Uterus (tissue), 4 donors: ENCODE data around the gene RELT. TPM values are rescaled to one million over a fixed set of nuclear protein-coding genes. Genes with fewer than 3 reads are reported as not detected.
A peak's percentile ranks its signal among the peaks of the same experiment; 100 is the strongest.

Experiments
- DNase-seq, 2 donors: peaks; one replicate each; pipeline ENCODE4 v3.0.0-alpha.2; 2019 to 2020
- H3K27ac ChIP-seq, 2 donors: fragments of 200-600 bp; sonication (generic); 1 replicate in 1 of 2; 2 replicates in 1 of 2; pipeline ENCODE4 v1.5.1; 2016 to 2018
- H3K27me3 ChIP-seq, 2 donors: fragments of 200-600 bp; sonication (generic); one replicate each; pipeline ENCODE4 v1.5.1; 2018 to 2019; ENCODE audit warnings: control low read depth in 1 of 2
- H3K36me3 ChIP-seq, 2 donors: fragments of 200-600 bp; sonication (generic); one replicate each; pipeline ENCODE4 v1.5.1; 2019; ENCODE audit warnings: control low read depth in 1 of 2
- H3K4me1 ChIP-seq, 2 donors: fragments of 200-600 bp; sonication (generic); one replicate each; pipeline ENCODE4 v1.5.1; 2018 to 2019; ENCODE audit warnings: control low read depth in 1 of 2
- H3K4me3 ChIP-seq, 2 donors: fragments of 200-600 bp; sonication (generic); 1 replicate in 1 of 2; 2 replicates in 1 of 2; pipeline ENCODE4 v1.5.1; 2018 to 2019; ENCODE audit warnings: mild to moderate bottlenecking in 1 of 2
- H3K9me3 ChIP-seq, 2 donors: fragments of 200-600 bp; sonication (generic); one replicate each; pipeline ENCODE4 v1.5.1; 2019; ENCODE audit warnings: control low read depth in 1 of 2
- POLR2A ChIP-seq, 2 donors: fragments of 450-650 bp; IDR thresholded peaks; one replicate each; pipeline ENCODE4 v1.6.1; 2016; ENCODE audit warnings: antibody characterized with exemption in 2 of 2, mild to moderate bottlenecking in 1 of 2, moderate library complexity in 1 of 2
- intact Hi-C: fragments of 100-400 bp; cut with DNase I; formaldehyde crosslinking; loops from one replicate; pipeline ENCODE4 v1.15.1; 2023; ENCODE audit warnings: low total_unique reads
- total RNA-seq, 4 donors: library from RNA; depleted of rRNA in 3 of 4; stranded (reverse); fragments of >200 nt in 3 of 4; gene quantifications; one replicate each; pipeline versions ENCODE4 v1.1.0 to v1.2.4, GENCODE V29; 2014 to 2023
- TF ChIP-seq, protein P1 (sequence below), 4 experiments: fragments of 200-600 bp in 2 of 4; fragments of 450-650 bp in 2 of 4; sonication (generic) in 2 of 4; IDR thresholded peaks; one replicate each; pipeline ENCODE4 v1.5.1; 2016 to 2019; ENCODE audit warnings: antibody characterized with exemption in 4 of 4, mild to moderate bottlenecking in 2 of 4, moderate library complexity in 1 of 4
- donor health status: DM: yes; HTN: yes; CAD: no.

RELT gene
- total RNA-seq, 4 donors from 2014 or later = 0.29 to 5.8 (median 3.3) TPM; not detected in 1

DNA sequence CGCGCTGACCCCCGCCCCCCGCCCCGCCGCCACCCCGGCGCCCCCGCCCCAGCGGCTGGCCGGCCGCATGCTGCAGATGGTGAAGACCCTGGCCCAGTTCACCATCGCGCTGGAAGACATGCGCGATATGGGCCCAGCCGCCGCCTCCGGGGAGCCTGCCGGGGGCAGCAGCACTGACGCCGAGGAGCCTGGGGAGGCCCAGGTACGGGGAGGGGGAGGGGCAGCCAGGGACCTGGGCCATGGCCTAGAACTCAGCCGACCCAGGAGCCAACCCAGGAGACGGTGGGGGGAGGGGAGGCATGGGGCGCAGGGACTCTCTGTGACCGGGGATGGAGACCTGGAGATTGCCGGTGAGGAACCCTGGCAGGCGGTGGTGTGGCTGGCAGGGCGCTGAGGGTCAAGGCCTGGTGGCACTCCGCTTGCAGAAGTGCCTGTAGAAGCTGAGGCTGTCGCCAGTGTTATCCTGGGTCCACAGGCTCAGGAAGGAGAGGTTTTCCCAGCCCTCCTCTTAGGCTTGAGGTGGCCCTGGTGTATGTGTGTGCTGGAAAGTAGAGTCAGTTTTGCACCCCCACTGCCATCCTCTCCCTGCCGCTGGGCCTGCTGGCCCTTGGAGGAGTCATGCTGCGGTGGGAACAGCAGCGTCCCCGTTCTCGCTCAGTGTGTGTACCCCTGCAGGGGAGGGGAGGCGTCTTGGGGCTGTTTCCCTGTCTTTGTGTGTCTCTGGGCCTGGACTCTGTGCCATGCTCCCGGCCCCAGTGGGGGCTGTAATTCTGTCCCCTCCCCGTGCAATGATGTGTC lies 32.9 kb upstream of the RELT start:
- no peaks in the 10 kb centered on the region for H3K36me3 ChIP-seq
- intact Hi-C loops = no loop called here
- peak overlapping the region; percentile 7 to 57 for H3K27ac ChIP-seq
- DNase-seq = no peak
- H3K4me3 ChIP-seq = peak overlapping the region in 1 of 2 donors; percentile 34
- no peak for TF ChIP-seq POLR2A (IDR thresholded peaks at IDR 0.05)
- TF ChIP-seq, protein P1, sequence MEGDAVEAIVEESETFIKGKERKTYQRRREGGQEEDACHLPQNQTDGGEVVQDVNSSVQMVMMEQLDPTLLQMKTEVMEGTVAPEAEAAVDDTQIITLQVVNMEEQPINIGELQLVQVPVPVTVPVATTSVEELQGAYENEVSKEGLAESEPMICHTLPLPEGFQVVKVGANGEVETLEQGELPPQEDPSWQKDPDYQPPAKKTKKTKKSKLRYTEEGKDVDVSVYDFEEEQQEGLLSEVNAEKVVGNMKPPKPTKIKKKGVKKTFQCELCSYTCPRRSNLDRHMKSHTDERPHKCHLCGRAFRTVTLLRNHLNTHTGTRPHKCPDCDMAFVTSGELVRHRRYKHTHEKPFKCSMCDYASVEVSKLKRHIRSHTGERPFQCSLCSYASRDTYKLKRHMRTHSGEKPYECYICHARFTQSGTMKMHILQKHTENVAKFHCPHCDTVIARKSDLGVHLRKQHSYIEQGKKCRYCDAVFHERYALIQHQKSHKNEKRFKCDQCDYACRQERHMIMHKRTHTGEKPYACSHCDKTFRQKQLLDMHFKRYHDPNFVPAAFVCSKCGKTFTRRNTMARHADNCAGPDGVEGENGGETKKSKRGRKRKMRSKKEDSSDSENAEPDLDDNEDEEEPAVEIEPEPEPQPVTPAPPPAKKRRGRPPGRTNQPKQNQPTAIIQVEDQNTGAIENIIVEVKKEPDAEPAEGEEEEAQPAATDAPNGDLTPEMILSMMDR (IDR thresholded peaks at IDR 0.05) = no peak
- H3K27me3 ChIP-seq = no peaks in the 10 kb centered on the region
- no peaks in the 10 kb centered on the region for H3K9me3 ChIP-seq
- peaks cover 6 to 19% of the 10 kb centered on the region in 2 donors for H3K4me1 ChIP-seq

DNA sequence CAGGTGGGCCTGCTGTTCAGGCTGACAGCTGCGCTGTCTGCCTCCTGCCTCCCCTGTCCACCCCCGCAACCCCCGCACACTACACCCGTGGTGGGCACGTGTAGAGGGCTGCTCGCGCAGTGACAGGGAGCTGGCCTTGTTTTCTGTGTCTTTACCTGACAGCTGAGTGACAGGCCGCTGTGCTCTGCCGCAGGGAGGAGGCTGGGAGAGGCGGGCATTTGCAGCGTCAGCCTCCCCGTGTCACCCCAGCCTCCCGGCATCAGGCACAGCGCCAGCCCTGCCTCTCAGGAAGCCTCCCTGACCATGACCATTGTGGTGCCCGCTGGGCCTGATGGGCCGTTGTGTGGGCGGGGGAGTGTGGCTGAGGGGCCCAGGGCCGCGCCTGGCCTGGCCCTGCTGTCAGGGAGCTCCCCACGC lies 32.0 kb upstream of the RELT start:
- Histone ChIP-seq H3K27ac (peak overlapping the region; percentile 21 to 57), H3K4me1 (peaks cover 6 to 19% of the 10 kb centered on the region in 2 donors), H3K9me3 (no peaks in the 10 kb centered on the region), H3K4me3 (peak overlapping the region in 1 of 2 donors; percentile 2), H3K36me3 (no peaks in the 10 kb centered on the region), H3K27me3 (no peaks in the 10 kb centered on the region)
- DNase-seq = peak in 1 of 2 donors; percentile 41
- TF ChIP-seq, protein P1 (IDR thresholded peaks at IDR 0.05) = no peak
- no peak for TF ChIP-seq POLR2A (IDR thresholded peaks at IDR 0.05)
- intact Hi-C loops = no loop called here

DNA sequence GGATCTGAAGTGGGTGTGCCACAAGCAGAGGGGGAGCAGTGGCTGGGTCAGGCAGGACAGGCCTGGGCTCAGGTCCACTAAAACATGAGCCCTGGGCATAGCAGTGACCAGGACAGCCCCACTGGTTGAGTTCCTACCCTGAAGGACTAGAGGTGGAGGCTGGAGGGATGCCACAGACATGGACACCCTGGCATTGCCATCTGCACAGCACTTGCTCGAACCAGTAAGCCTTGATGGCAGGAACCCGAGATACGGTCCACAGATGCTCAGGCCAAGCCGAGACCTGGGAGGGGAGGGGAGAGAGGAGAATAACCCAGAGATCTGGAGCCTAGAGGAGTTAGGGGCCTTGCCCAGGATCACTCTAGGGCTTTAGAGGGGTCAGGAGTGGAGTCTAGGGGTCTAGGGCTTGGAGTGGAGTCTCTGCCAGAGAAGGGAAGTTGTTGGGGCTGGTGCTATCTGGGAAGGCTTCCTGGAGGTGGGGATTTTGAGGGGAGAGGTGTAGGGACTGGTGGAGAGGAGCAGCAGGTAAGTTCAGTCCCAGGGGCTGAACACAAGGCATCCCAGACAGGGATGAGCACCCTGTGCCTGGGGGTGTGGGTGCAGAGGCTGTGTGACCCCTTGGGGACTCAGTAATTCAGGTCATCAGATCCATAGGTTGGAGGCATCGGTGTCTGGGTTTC lies 30.6 kb upstream of the RELT start:
- Histone ChIP-seq H3K27ac (peak overlapping the region in 1 of 2 donors; percentile 57), H3K27me3 (no peaks in the 10 kb centered on the region), H3K9me3 (no peaks in the 10 kb centered on the region), H3K36me3 (no peaks in the 10 kb centered on the region), H3K4me1 (peaks cover 6 to 19% of the 10 kb centered on the region in 2 donors), H3K4me3 (no peak overlapping the region)
- intact Hi-C loops = loop anchor here (5.0 kb wide), 1 partner anchor 47 kb away; no protein-coding TSS in a partner anchor
- TF ChIP-seq POLR2A (IDR thresholded peaks at IDR 0.05) = no peak
- no peak for DNase-seq

DNA sequence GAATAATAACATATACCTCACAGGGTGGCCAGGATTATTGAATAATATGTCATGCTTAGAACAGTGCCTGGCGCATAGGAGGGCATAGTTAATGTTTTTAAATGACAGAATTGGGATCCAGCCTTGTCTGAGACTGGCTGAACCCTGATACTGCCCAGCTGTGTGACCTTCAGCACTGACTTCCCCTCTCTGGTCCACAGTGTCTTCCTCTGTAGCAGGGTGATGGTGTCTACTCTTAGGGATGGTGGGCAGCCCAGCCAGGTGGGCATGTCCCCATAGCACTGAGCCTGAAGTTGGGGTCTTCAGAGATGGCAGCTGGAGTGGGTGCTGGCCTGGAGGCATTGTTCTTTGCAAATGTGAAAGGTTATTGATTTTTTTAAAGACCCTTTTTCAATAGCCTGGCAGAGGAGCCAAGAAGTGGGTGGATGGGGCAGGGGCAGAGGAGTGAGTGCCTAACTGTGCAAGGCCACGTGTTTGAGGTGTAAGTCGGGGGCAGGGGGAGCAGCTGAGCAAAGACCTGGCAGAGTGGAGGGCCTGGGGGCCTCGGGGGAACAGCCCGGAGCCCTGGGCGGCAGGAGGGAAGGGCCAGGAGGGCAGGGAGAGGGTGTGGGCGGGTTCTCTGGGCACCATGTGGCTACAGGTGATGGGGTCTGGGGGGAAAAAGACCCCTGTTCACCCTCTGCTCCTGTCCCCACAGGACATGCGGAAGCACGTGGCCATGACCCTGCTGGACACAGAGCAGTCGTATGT lies 29.8 kb upstream of the RELT start:
- Histone ChIP-seq H3K36me3 (no peaks in the 10 kb centered on the region), H3K27ac (no peak overlapping the region)
- intact Hi-C loops = loop anchor here (5.0 kb wide), 1 partner anchor 46 kb away; no protein-coding TSS in a partner anchor

DNA sequence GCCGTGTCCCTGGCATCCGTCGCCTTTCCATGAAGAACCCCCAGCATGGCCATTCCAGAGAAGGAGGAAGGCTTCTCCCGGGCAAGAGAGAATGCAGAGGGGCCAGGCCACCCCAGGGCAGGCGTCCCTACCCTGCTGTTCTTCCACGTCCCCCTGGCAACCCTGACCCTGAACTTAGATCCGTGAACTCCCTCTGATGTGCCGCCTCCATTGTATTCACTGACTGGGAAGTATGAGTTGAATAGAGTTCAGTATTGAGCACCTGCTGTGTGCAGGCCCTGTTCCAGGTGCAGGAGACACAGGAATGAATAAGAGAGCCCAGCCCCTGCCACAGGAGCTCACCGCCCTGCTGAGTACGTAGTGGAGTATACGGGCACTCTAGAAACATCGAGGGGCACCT lies 29.1 kb upstream of the RELT start:
- DNase-seq = no peak
- TF ChIP-seq, protein P1 (IDR thresholded peaks at IDR 0.05) = no peak
- no peak for TF ChIP-seq POLR2A (IDR thresholded peaks at IDR 0.05)
- Histone ChIP-seq H3K36me3 (no peaks in the 10 kb centered on the region), H3K9me3 (no peaks in the 10 kb centered on the region), H3K4me1 (peaks cover 6 to 19% of the 10 kb centered on the region in 2 donors), H3K4me3 (no peak overlapping the region), H3K27ac (no peak overlapping the region), H3K27me3 (no peaks in the 10 kb centered on the region)
- intact Hi-C loops = loop anchor here (5.0 kb wide), 1 partner anchor 45 kb away; no protein-coding TSS in a partner anchor

More for the DNA sequence above, 29.8 kb upstream of the RELT start:
- no peak overlapping the region for H3K4me3 ChIP-seq
- no peaks in the 10 kb centered on the region for H3K9me3 ChIP-seq
- no peaks in the 10 kb centered on the region for H3K27me3 ChIP-seq
- no peak for DNase-seq
- no peak for TF ChIP-seq POLR2A (IDR thresholded peaks at IDR 0.05)
- TF ChIP-seq, protein P1 (IDR thresholded peaks at IDR 0.05) = no peak
- H3K4me1 ChIP-seq = peaks cover 6 to 19% of the 10 kb centered on the region in 2 donors
